CD14-positive monocyte (primary cell): ENCODE data around the gene IBA57. TPM values are rescaled to one million over a fixed set of nuclear protein-coding genes. Genes with fewer than 3 reads are reported as not detected.

Experiments used
- DNase-seq, 3 donors: peaks; one replicate each; pipeline ENCODE4 v3.0.0-alpha.2; 2011 to 2022
- H2AFZ ChIP-seq: 2 replicates; pipeline ENCODE4 v1.6.0; 2012; ENCODE audit warnings: mild to moderate bottlenecking, low read depth, low read length, inconsistent platforms; ENCODE audit not compliant: insufficient read depth, poor library complexity, severe bottlenecking
- H3K27ac ChIP-seq, 2 donors: 1 replicate in 1 of 2; 2 replicates in 1 of 2; pipeline ENCODE4 v1.5.1; 2012 to 2013; ENCODE audit warnings: low read length in 2 of 2, control low read depth in 1 of 2, inconsistent platforms in 1 of 2, low read depth in 1 of 2, mild to moderate bottlenecking in 1 of 2
- H3K27me3 ChIP-seq, 2 donors: one replicate each; pipeline versions ENCODE4 v1.6.0 to v1.6.1; 2011 to 2013; ENCODE audit warnings: low read length in 2 of 2; ENCODE audit not compliant: control insufficient read depth in 2 of 2, insufficient read depth in 2 of 2
- H3K36me3 ChIP-seq, 2 donors: replicated peaks in 1 of 2; 1 replicate in 1 of 2; 2 replicates in 1 of 2; pipeline versions ENCODE4 v1.5.1 to v1.6.1; 2012 to 2013; ENCODE audit warnings: low read length in 2 of 2, control low read depth in 1 of 2, inconsistent platforms in 1 of 2, mild to moderate bottlenecking in 1 of 2; ENCODE audit not compliant: insufficient read depth in 2 of 2, control insufficient read depth in 1 of 2
- H3K4me1 ChIP-seq, 2 donors: 1 replicate in 1 of 2; 2 replicates in 1 of 2; pipeline versions ENCODE4 v1.5.1 to v1.6.1; 2012 to 2013; ENCODE audit warnings: low read length in 2 of 2, control low read depth in 1 of 2, inconsistent platforms in 1 of 2, mild to moderate bottlenecking in 1 of 2, moderate library complexity in 1 of 2; ENCODE audit not compliant: insufficient read depth in 2 of 2, control insufficient read depth in 1 of 2
- H3K4me2 ChIP-seq: replicated peaks from 2 replicates; pipeline ENCODE3; 2012; ENCODE audit warnings: low read length, moderate library complexity, mild to moderate bottlenecking; ENCODE audit not compliant: poor library complexity, severe bottlenecking; ENCODE audit errors: extremely low read depth
- H3K4me3 ChIP-seq, 3 experiments: fragments of 200-600 bp in 1 of 3; sonication (generic) in 1 of 3; replicated peaks in 1 of 3; 1 replicate in 2 of 3; 2 replicates in 1 of 3; pipeline ENCODE4 v1.5.1; 2011 to 2013; ENCODE audit warnings: low read length in 3 of 3, mild to moderate bottlenecking in 3 of 3, control low read depth in 2 of 3, low read depth in 2 of 3, inconsistent platforms in 1 of 3, moderate library complexity in 1 of 3
- H3K79me2 ChIP-seq: 2 replicates; pipeline ENCODE4 v1.6.0; 2012; ENCODE audit warnings: mild to moderate bottlenecking, control low read depth, inconsistent platforms, low read length, moderate library complexity; ENCODE audit not compliant: insufficient read depth
- H3K9ac ChIP-seq: 2 replicates; pipeline ENCODE4 v1.6.0; 2017; ENCODE audit warnings: low read length, mild to moderate bottlenecking; ENCODE audit not compliant: insufficient read depth, poor library complexity, severe bottlenecking
- H3K9me3 ChIP-seq, 2 donors: replicated peaks in 1 of 2; 1 replicate in 1 of 2; 2 replicates in 1 of 2; pipeline versions ENCODE4 v1.5.1 to v1.6.1; 2012 to 2013; ENCODE audit warnings: low read length in 2 of 2, control low read depth in 1 of 2; ENCODE audit not compliant: control insufficient read depth in 1 of 2, insufficient read depth in 1 of 2
- H4K20me1 ChIP-seq: 2 replicates; pipeline ENCODE4 v1.6.0; 2012; ENCODE audit warnings: mild to moderate bottlenecking, low read length, control low read depth, moderate library complexity; ENCODE audit not compliant: insufficient read depth
- H3K27ac Mint-ChIP-seq, 7 donors: one replicate each; pipeline ENCODE4 v1.8.0; 2020; ENCODE audit warnings: mild to moderate bottlenecking in 7 of 7, mixed read lengths in 7 of 7, moderate library complexity in 6 of 7, inconsistent platforms in 2 of 7
- H3K27me3 Mint-ChIP-seq, 3 donors: one replicate each; pipeline ENCODE4 v1.8.0; 2021 to 2022; ENCODE audit warnings: low read depth in 3 of 3, mild to moderate bottlenecking in 3 of 3, mixed read lengths in 3 of 3, moderate library complexity in 3 of 3, inconsistent platforms in 1 of 3
- H3K36me3 Mint-ChIP-seq, 2 donors: one replicate each; pipeline ENCODE4 v1.8.0; 2020; ENCODE audit warnings: mixed read lengths in 2 of 2, inconsistent platforms in 1 of 2, mild to moderate bottlenecking in 1 of 2
- H3K4me1 Mint-ChIP-seq: one replicate; pipeline ENCODE4 v1.8.0; 2020; ENCODE audit warnings: mild to moderate bottlenecking, mixed read lengths
- H3K4me3 Mint-ChIP-seq, 2 donors: one replicate each; pipeline ENCODE4 v1.8.0; 2020; ENCODE audit warnings: mild to moderate bottlenecking in 2 of 2, mixed read lengths in 2 of 2, moderate library complexity in 1 of 2
- H3K9me3 Mint-ChIP-seq, 7 donors: one replicate each; pipeline ENCODE4 v1.8.0; 2020 to 2022; ENCODE audit warnings: mixed read lengths in 7 of 7, mild to moderate bottlenecking in 6 of 7, moderate library complexity in 6 of 7, inconsistent platforms in 2 of 7
- WGBS: methylation state at CpG from one replicate; pipeline ENCODE4 v1.1.5; 2013; ENCODE audit warnings: missing lambda C conversion rate; ENCODE audit not compliant: insufficient coverage; 5-methylcytosine and 5-hydroxymethylcytosine counted together
- intact Hi-C, 2 donors: fragments of 100-400 bp; cut with micrococcal nuclease; formaldehyde crosslinking; loops; one replicate each; pipeline versions ENCODE4 v1.15.0 to v1.15.1; 2023
- polyA plus RNA-seq, 3 donors: library from polyadenylated mRNA; depleted of rRNA in 1 of 3; unstranded in 2 of 3; stranded (reverse) in 1 of 3; fragments of 300-500 nt in 2 of 3; fragments of >200 nt in 1 of 3; fragmentation: Illumina TruSeq in 2 of 3; gene quantifications; 1 replicate in 2 of 3; 2 replicates in 1 of 3; pipeline ENCODE4 v1.2.3, GENCODE V29; 2012 to 2021
- TF ChIP-seq, protein P1 (sequence below): fragments of 200-600 bp; IDR thresholded peaks from one replicate; pipeline ENCODE4 v1.8.0; 2022; ENCODE audit warnings: antibody characterized with exemption, mild to moderate bottlenecking

IBA57 gene
- polyA plus RNA-seq, 3 donors, result 1.6 to 2.1 (median 1.7) TPM

DNA sequence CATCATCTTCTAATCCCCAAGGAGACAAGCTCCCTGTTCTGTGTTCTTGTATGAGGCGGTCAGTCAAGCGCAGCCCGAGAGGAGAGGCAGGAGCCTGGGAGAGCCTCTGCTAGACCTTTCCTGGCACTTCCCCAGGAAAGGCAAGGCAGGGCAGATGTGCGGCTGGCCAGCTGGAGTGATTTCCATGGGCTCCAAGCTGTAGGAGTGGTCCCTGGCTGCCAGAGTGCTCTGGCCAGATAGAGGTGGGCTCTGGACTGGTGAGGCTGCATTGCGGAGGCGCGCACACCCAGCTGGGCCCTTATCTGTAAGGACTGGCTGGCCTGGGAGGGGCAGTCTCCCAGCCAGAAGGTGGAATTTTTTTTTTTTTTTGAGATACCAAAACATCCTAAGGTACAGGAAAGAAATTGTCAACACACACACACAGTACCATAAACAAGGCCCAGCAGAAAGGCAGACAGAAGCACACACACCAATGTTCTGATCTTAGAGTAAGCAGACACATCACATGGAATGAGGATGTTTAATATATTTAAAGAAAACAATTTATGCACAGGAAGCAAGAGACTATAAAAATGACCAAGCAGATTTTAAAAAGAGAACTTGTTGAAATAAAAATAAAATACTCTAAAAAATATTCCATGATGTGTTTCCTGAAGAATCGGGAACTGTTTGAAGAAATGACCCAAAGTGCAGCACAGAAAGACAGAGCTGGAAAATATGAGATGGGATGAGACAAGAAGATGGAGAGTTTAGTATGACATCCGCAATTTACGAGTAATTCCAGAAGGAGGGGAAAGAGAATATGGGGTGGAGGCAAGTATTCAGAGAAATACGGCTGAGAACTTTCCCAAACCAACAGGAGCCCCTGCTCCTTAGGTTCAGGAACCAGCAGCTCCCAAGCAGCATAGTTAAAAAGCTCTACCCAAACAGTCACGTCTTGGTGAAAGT is 13.4 kb downstream of the IBA57 start:
- Histone ChIP-seq H3K4me1 (peaks cover 19 to 20% of the 10 kb centered on the region in 2 donors), H3K9me3 (peaks cover 0 to 3% of the 10 kb centered on the region in 2 donors), H3K4me3 (peak overlapping the region in 1 of 3 experiments; percentile 2), H4K20me1 (no peaks in the 10 kb centered on the region), H3K27me3 (no peaks in the 10 kb centered on the region), H3K27ac (peak overlapping the region; percentile 33 to 55), H2AFZ (peak overlapping the region; percentile 35), H3K4me2 (peak overlapping the region; percentile 45), H3K36me3 (peaks cover 0 to 10% of the 10 kb centered on the region in 2 donors), H3K9ac (no peak overlapping the region), H3K79me2 (no peaks in the 10 kb centered on the region)
- intact Hi-C loops, result no loop called here
- peaks cover 22% of the 10 kb centered on the region for H3K4me1 Mint-ChIP-seq
- no peaks in the 10 kb centered on the region for H3K27me3 Mint-ChIP-seq
- H3K9me3 Mint-ChIP-seq, result no peaks in the 10 kb centered on the region
- H3K36me3 Mint-ChIP-seq, result peaks cover 0 to 8% of the 10 kb centered on the region in 2 donors
- TF ChIP-seq, protein P1, sequence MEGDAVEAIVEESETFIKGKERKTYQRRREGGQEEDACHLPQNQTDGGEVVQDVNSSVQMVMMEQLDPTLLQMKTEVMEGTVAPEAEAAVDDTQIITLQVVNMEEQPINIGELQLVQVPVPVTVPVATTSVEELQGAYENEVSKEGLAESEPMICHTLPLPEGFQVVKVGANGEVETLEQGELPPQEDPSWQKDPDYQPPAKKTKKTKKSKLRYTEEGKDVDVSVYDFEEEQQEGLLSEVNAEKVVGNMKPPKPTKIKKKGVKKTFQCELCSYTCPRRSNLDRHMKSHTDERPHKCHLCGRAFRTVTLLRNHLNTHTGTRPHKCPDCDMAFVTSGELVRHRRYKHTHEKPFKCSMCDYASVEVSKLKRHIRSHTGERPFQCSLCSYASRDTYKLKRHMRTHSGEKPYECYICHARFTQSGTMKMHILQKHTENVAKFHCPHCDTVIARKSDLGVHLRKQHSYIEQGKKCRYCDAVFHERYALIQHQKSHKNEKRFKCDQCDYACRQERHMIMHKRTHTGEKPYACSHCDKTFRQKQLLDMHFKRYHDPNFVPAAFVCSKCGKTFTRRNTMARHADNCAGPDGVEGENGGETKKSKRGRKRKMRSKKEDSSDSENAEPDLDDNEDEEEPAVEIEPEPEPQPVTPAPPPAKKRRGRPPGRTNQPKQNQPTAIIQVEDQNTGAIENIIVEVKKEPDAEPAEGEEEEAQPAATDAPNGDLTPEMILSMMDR, result no peak
- no peak for DNase-seq
- H3K27ac Mint-ChIP-seq, result peak overlapping the region; percentile 55 to 88 (median 72)
- 73% methylated on average over 7 of the region's 12 CpGs for WGBS
- peak overlapping the region in 1 of 2 donors; percentile 33 for H3K4me3 Mint-ChIP-seq

DNA sequence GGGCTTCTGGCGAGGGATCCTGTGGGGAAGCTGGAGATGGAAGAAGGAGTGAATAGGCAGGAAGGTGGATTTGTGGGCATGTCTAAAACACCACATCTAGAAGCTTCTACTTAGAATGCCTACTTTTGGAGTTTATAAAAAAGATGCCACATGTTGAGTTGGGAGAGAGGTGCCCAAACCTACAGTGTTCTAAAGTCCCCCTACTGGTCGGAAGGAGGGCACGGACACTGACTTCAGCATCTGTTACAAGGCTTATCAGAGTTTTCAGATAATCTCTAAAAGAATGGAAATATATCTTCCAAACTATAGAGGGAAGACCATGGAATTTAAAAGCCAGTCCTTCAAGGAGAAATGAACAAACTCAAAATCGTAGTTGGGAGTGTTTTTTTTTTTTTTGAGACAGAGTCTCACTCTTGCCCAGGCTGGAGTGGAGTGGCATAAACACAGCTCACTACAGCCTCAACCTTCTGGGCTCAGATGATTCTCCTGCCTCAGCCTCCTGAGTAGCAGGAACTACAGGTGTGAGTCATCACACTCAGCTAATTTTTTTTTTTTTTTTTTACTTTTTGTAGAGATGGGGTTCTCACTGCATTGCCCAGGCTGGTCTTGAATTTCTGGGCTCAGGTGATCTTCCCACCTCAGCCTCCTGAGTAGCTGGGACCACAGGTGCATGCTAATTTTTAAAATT is 14.8 kb downstream of the IBA57 start:
- H2AFZ ChIP-seq, result no peak overlapping the region
- DNase-seq, result peak in 1 of 3 donors; percentile 10
- TF ChIP-seq, protein P1, result peak; percentile 24
- no peaks in the 10 kb centered on the region for H4K20me1 ChIP-seq
- H3K27ac Mint-ChIP-seq, result peak overlapping the region in 2 of 7 donors; percentile 19 to 70
- no peak overlapping the region for H3K9ac ChIP-seq
- H3K4me1 Mint-ChIP-seq, result peaks cover 22% of the 10 kb centered on the region
- no peak overlapping the region for H3K4me2 ChIP-seq
- no peaks in the 10 kb centered on the region for H3K9me3 ChIP-seq
- no peak overlapping the region for H3K4me3 Mint-ChIP-seq
- intact Hi-C loops, result no loop called here
- no peak overlapping the region for H3K27ac ChIP-seq
- H3K4me1 ChIP-seq, result peaks cover 19 to 20% of the 10 kb centered on the region in 2 donors
- no peaks in the 10 kb centered on the region for H3K79me2 ChIP-seq
- no CpG with 5 or more reads among the region's 4 CpGs for WGBS
- no peak overlapping the region for H3K4me3 ChIP-seq
- peaks cover 0 to 8% of the 10 kb centered on the region in 2 donors for H3K36me3 Mint-ChIP-seq
- H3K36me3 ChIP-seq, result peaks cover 0 to 5% of the 10 kb centered on the region in 2 donors
- no peaks in the 10 kb centered on the region for H3K27me3 ChIP-seq
- H3K27me3 Mint-ChIP-seq, result no peaks in the 10 kb centered on the region
- H3K9me3 Mint-ChIP-seq, result no peaks in the 10 kb centered on the region
